AG04450 (cell line): ENCODE results near the gene CELA1. TPM values are rescaled to one million over a fixed set of nuclear protein-coding genes. Genes with fewer than 3 reads are reported as not detected.

Experiments
- CTCF ChIA-PET: fragments of 300-600, 350-600 bp; formaldehyde crosslinking; extraction: SDS; loops from one replicate; lab custom pipeline; 2022; ENCODE audit warnings: antibody characterized with exemption, inconsistent platforms; lab: Charles Lee
- POLR2A ChIA-PET: fragments of 350-600 bp; formaldehyde crosslinking; extraction: SDS; loops from one replicate; lab custom pipeline; 2021; ENCODE audit warnings: antibody characterized with exemption, inconsistent platforms; lab: Yijun Ruan, JAX
- DNase-seq: peaks from one replicate; pipeline ENCODE4 v3.0.0-alpha.2; 2011; ENCODE audit warnings: low read depth, low spot score
- H3K27ac ChIP-seq: one replicate; pipeline ENCODE4 v1.5.1; 2012; ENCODE audit warnings: low read depth, low read length, control low read depth
- H3K27me3 ChIP-seq: one replicate; pipeline ENCODE4 v1.6.0; 2012; ENCODE audit warnings: low read length; ENCODE audit not compliant: control insufficient read depth, insufficient read depth
- H3K4me3 ChIP-seq: 2 replicates; pipeline ENCODE4 v1.5.1; 2011; ENCODE audit warnings: mild to moderate bottlenecking, low read depth, low read length, control low read depth
- H3K9me3 ChIP-seq: 2 replicates; pipeline ENCODE4 v1.5.1; 2012; ENCODE audit warnings: low read length; ENCODE audit not compliant: control insufficient read depth, insufficient read depth
- CTCF ChIP-seq: IDR thresholded peaks from 2 replicates; pipeline ENCODE4 v1.5.1; 2011; ENCODE audit warnings: low read depth, low read length, control low read depth, inconsistent platforms
- polyA plus RNA-seq: library from polyadenylated mRNA; depleted of rRNA; stranded (reverse); fragments of >200 nt; gene quantifications from 2 replicates; pipeline ENCODE4 v1.2.3, GENCODE V29; 2011

Gene CELA1
- polyA plus RNA-seq, 1 experiment: 0.79 TPM

GRCh38 chr12:51348116-51348515 is 1.6 kb upstream of the CELA1 start:
- TF ChIP-seq CTCF: no peak
- H3K27ac ChIP-seq: no peak overlapping the region
- H3K27me3 ChIP-seq: no peaks in the 10 kb centered on the region
- no peak for DNase-seq
- CTCF ChIA-PET: no interaction called here
- H3K4me3 ChIP-seq: no peak overlapping the region
- POLR2A ChIA-PET: no interaction called here
- H3K9me3 ChIP-seq: no peaks in the 10 kb centered on the region; the same call in 1 of the 2 replicates

GRCh38 chr12:51345681-51346080 is 798 bp downstream of the CELA1 start:
- ChIA-PET POLR2A (interaction anchor here (0.7 kb wide), 2 partner anchors 11 to 945 kb away, joined by 3 to 5 read pairs; partner anchors contain the start of gene LARP4), CTCF (interaction anchor here (0.6 kb wide), 1 partner anchor 215 kb away, joined by 4 read pairs; no protein-coding TSS in a partner anchor)
- no peak for TF ChIP-seq CTCF
- H3K27ac ChIP-seq: peak overlapping the region; percentile 11
- no peak for DNase-seq
- H3K27me3 ChIP-seq: no peaks in the 10 kb centered on the region
- H3K9me3 ChIP-seq: no peaks in the 10 kb centered on the region; the same call in 1 of the 2 replicates
- no peak overlapping the region for H3K4me3 ChIP-seq

- Histone ChIP-seq H3K27ac (no peak overlapping the region), H3K4me3 (no peak overlapping the region), H3K27me3 (no peaks in the 10 kb centered on the region), H3K9me3 (no peaks in the 10 kb centered on the region; the same call in 1 of the 2 replicates)
- DNase-seq: no peak
- POLR2A ChIA-PET: interaction anchor here (0.7 kb wide), 1 partner anchor 1130 kb away, joined by 3 read pairs; no protein-coding TSS in a partner anchor
- no peak for TF ChIP-seq CTCF
- CTCF ChIA-PET: no interaction called here
Measured at GRCh38 chr12:51343201-51343600, 3.3 kb downstream of the CELA1 start.

- H3K4me3 ChIP-seq: no peak overlapping the region
- ChIA-PET CTCF (interaction anchor here (0.6 to 3.9 kb wide), 5 partner anchors 9 to 295 kb away, joined by 3 to 38 read pairs (median 14); partner anchors contain the start of gene POU6F1), POLR2A (interaction anchor here (0.7 to 2.1 kb wide), 2 partner anchors 259 to 1130 kb away, joined by 3 to 11 read pairs; partner anchors contain the start of gene CSRNP2)
- no peaks in the 10 kb centered on the region; the same call in 1 of the 2 replicates for H3K9me3 ChIP-seq
- no peak for TF ChIP-seq CTCF
- no peaks in the 10 kb centered on the region for H3K27me3 ChIP-seq
- no peak overlapping the region for H3K27ac ChIP-seq
- no peak for DNase-seq
Measured at GRCh38 chr12:51342416-51342815, 4.1 kb downstream of the CELA1 start.
